ENCODE results near the gene TSNAXIP1.

Gene TSNAXIP1

GRCh38 chr16:67782567-67783352, 23.9 kb upstream of the TSNAXIP1 start:
- H3K4me3 ChIP-seq (ENCODE audit: low read depth, low read length) = no peak overlapping the region
- TF ChIP-seq, protein P1, sequence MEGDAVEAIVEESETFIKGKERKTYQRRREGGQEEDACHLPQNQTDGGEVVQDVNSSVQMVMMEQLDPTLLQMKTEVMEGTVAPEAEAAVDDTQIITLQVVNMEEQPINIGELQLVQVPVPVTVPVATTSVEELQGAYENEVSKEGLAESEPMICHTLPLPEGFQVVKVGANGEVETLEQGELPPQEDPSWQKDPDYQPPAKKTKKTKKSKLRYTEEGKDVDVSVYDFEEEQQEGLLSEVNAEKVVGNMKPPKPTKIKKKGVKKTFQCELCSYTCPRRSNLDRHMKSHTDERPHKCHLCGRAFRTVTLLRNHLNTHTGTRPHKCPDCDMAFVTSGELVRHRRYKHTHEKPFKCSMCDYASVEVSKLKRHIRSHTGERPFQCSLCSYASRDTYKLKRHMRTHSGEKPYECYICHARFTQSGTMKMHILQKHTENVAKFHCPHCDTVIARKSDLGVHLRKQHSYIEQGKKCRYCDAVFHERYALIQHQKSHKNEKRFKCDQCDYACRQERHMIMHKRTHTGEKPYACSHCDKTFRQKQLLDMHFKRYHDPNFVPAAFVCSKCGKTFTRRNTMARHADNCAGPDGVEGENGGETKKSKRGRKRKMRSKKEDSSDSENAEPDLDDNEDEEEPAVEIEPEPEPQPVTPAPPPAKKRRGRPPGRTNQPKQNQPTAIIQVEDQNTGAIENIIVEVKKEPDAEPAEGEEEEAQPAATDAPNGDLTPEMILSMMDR (IDR thresholded peaks at IDR 0.05; ENCODE audit: borderline replicate concordance, insufficient read depth, low read depth, low read length) = no peak

- H3K4me3 ChIP-seq (ENCODE audit: low read depth, low read length) = no peak overlapping the region
- TF ChIP-seq, protein P1 (IDR thresholded peaks at IDR 0.05; ENCODE audit: borderline replicate concordance, insufficient read depth, low read depth, low read length) = no peak
Observed at GRCh38 chr16:67783353-67783725, 23.4 kb upstream of the TSNAXIP1 start.

DNA sequence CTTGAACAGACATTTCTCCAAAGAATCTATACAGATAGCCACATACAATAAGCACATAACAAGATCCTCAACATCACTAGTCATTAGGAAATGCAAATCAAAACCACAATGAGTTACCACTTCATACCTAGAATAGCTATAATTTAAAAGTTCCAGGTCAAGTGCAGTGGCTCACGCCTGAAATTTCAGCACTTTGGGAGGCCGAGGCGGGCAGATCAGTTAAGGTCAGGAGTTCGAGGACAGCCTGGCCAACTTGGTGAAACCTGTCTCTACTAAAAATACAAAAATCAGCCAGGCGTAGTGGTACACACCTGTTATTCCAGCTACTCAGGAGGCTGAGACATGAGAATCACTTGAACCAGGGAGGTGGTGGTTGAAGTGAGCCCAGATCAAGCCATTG, 20.2 kb upstream of the TSNAXIP1 start:
- TF ChIP-seq, protein P1 (IDR thresholded peaks at IDR 0.05; ENCODE audit: borderline replicate concordance, insufficient read depth, low read depth, low read length) = no peak
- no peak overlapping the region for H3K4me3 ChIP-seq (ENCODE audit: low read depth, low read length)

- no peak overlapping the region for H3K4me3 ChIP-seq (ENCODE audit: low read depth, low read length)
- TF ChIP-seq, protein P1 (IDR thresholded peaks at IDR 0.05; ENCODE audit: borderline replicate concordance, insufficient read depth, low read depth, low read length) = no peak
Observed at GRCh38 chr16:67790071-67790470, 16.6 kb upstream of the TSNAXIP1 start.

DNA sequence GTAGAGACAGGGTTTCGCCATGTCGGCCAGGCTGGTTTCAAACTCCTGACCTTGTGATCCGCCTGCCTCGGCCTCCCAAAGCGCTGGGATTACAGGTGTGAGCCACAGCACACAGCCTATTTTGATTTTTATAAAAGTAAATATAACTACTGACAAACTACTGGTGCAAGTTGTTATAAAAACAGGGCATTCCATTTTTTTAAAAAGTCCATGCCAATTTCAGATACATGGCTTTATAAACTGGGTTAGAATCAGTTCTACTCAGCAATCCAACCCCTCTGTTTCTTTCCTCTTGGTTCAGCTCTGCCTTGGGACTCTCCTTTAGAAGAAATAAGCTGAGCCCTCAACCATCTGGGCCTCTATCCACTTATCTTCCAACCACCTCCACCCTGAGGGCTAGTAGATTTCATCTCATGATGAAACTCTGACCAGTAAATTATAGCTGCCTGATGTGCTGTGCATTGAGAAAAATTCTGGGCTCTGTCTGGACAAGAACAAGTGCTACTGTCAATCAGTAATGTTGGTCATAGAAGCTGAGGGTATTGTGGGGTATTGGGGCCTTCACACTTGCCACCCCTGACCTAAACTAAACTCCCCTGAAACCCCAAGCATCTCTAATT, 10.5 kb upstream of the TSNAXIP1 start:
- TF ChIP-seq, protein P1 (IDR thresholded peaks at IDR 0.05; ENCODE audit: borderline replicate concordance, insufficient read depth, low read depth, low read length) = no peak
- no peak overlapping the region for H3K4me3 ChIP-seq (ENCODE audit: low read depth, low read length)

GRCh38 chr16:67800338-67800926, 6.3 kb upstream of the TSNAXIP1 start:
- H3K4me3 ChIP-seq (ENCODE audit: low read depth, low read length) = no peak overlapping the region
- TF ChIP-seq, protein P1 (IDR thresholded peaks at IDR 0.05; ENCODE audit: borderline replicate concordance, insufficient read depth, low read depth, low read length) = no peak
